HCT116 (cell line): ENCODE results near the gene STYK1. TPM values are rescaled to one million over a fixed set of nuclear protein-coding genes. Genes with fewer than 3 reads are reported as not detected.

ENCODE experiments used
- ATAC-seq: fragments of 200-7000 bp; cut with Tn5 transposase; 2 replicates; pipeline ENCODE4 v1.9.1; 2020; ENCODE audit warnings: mild to moderate bottlenecking, moderate library complexity
- BruUV-seq: library from RNA; stranded (reverse); fragments of 400-500 nt; replicated peaks from 2 replicates; lab custom pipeline; 2021; lab: Mats Ljungman, UMichigan
- CTCF ChIA-PET: fragments of 300-600 bp; sonication (Branson Sonifier 250); formaldehyde crosslinking; loops from one replicate; lab custom pipeline; 2021; ENCODE audit warnings: antibody characterized with exemption; lab: Charles Lee
- POLR2A ChIA-PET: fragments of 300-600, 350-600 bp; sonication (Branson Sonifier 250); formaldehyde crosslinking; loops from one replicate; lab custom pipeline; 2021; ENCODE audit warnings: antibody characterized with exemption; lab: Charles Lee
- RAD21 ChIA-PET, 2 experiments: fragments of 300-600 bp; sonication (Branson Sonifier 250); formaldehyde crosslinking; loops; one replicate each; lab custom pipeline; 2023; ENCODE audit warnings: low total read pairs in 2 of 2; ENCODE audit not compliant: uncharacterized antibody in 2 of 2, unreplicated experiment in 2 of 2, low non-redundant PET in 1 of 2; lab: Charles Lee
- DNase-seq: peaks from one replicate; pipeline ENCODE4 v3.0.0-alpha.2; 2010; ENCODE audit warnings: low read depth, low spot score
- H2AFZ ChIP-seq: fragments of 200-600 bp; shearing (Covaris generic), sonication (generic); 2 replicates; pipeline ENCODE4 v1.6.1; 2017; ENCODE audit warnings: low read depth, mixed run types, mixed read lengths, antibody characterized with exemption, low read length; ENCODE audit not compliant: poor library complexity, severe bottlenecking
- H3K27ac ChIP-seq: 2 replicates; pipeline ENCODE4 v1.5.1; 2012; ENCODE audit warnings: low read depth, low read length
- H3K27me3 ChIP-seq: fragments of 200-600 bp; sonication (generic); 2 replicates; pipeline ENCODE4 v1.6.1; 2016; ENCODE audit warnings: mixed run types, low read length, mixed read lengths; ENCODE audit not compliant: insufficient read depth
- H3K36me3 ChIP-seq, 2 experiments: fragments of 200-500 bp in 1 of 2; fragments of 200-600 bp in 1 of 2; sonication (Bioruptor generic) in 1 of 2; sonication (generic) in 1 of 2; 2 replicates each; pipeline versions ENCODE4 v1.5.1 to v1.6.1; 2014 to 2016; ENCODE audit warnings: low read length in 2 of 2, inconsistent platforms in 1 of 2, mixed read lengths in 1 of 2, mixed run types in 1 of 2; ENCODE audit not compliant: insufficient read depth in 2 of 2, control insufficient read depth in 1 of 2
- H3K4me1 ChIP-seq, 2 experiments: fragments of 200-600 bp in 1 of 2; sonication (generic) in 1 of 2; 2 replicates each; pipeline versions ENCODE4 v1.5.1 to v1.6.1; 2012 to 2017; ENCODE audit warnings: low read length in 2 of 2, inconsistent platforms in 1 of 2, mild to moderate bottlenecking in 1 of 2, mixed read lengths in 1 of 2, mixed run types in 1 of 2, moderate library complexity in 1 of 2; ENCODE audit not compliant: insufficient read depth in 2 of 2, control insufficient read depth in 1 of 2
- H3K4me2 ChIP-seq: fragments of 200-600 bp; sonication (generic); 2 replicates; pipeline ENCODE4 v1.6.1; 2017; ENCODE audit warnings: mixed run types, low read length, mixed read lengths
- H3K4me3 ChIP-seq, 2 experiments: fragments of 200-600 bp in 1 of 2; sonication (generic) in 1 of 2; replicated peaks in 1 of 2; 2 replicates each; pipeline ENCODE4 v1.5.1; 2011 to 2016; ENCODE audit warnings: low read length in 2 of 2, control low read depth in 1 of 2, low read depth in 1 of 2, mild to moderate bottlenecking in 1 of 2, mixed read lengths in 1 of 2, mixed run types in 1 of 2
- H3K79me2 ChIP-seq: fragments of 200-600 bp; sonication (generic); 2 replicates; pipeline ENCODE4 v1.6.1; 2017; ENCODE audit warnings: mild to moderate bottlenecking, mixed run types, low read length, moderate library complexity, mixed read lengths; ENCODE audit not compliant: insufficient read depth
- H3K9ac ChIP-seq: fragments of 200-600 bp; sonication (generic); 2 replicates; pipeline ENCODE4 v1.6.1; 2016; ENCODE audit warnings: low read length, mixed read lengths
- H3K9me2 ChIP-seq: fragments of 200-600 bp; sonication (generic), shearing (Covaris generic); 2 replicates; pipeline ENCODE4 v1.6.1; 2017; ENCODE audit warnings: mixed run types, mild to moderate bottlenecking, moderate library complexity; ENCODE audit not compliant: insufficient read depth
- H3K9me3 ChIP-seq, 2 experiments: fragments of 200-500 bp in 1 of 2; fragments of 200-600 bp in 1 of 2; sonication (Bioruptor generic) in 1 of 2; sonication (generic) in 1 of 2; 2 replicates each; pipeline ENCODE4 v1.6.1; 2014 to 2017; ENCODE audit warnings: low read length in 2 of 2, mixed read lengths in 2 of 2, inconsistent platforms in 1 of 2, low read depth in 1 of 2, mild to moderate bottlenecking in 1 of 2, mixed run types in 1 of 2, moderate library complexity in 1 of 2; ENCODE audit not compliant: control insufficient read depth in 1 of 2, insufficient read depth in 1 of 2
- H4K20me1 ChIP-seq: fragments of 200-600 bp; sonication (generic), shearing (Covaris generic); 2 replicates; pipeline ENCODE4 v1.6.1; 2017; ENCODE audit warnings: mixed run types, mild to moderate bottlenecking, moderate library complexity; ENCODE audit not compliant: insufficient read depth
- CBX3 ChIP-seq: IDR thresholded peaks from 2 replicates; pipeline ENCODE4 v1.6.1; 2012; ENCODE audit warnings: low read depth
- ELF1 ChIP-seq: IDR thresholded peaks from 2 replicates; pipeline ENCODE4 v1.6.1; 2012; ENCODE audit warnings: low read depth, borderline replicate concordance
- EZH2 ChIP-seq: fragments of 200-600 bp; sonication (generic); IDR thresholded peaks from 2 replicates; pipeline ENCODE4 v1.6.1; 2017; ENCODE audit warnings: antibody characterized with exemption, mixed run types
- EZH2phosphoT487 ChIP-seq: fragments of 200-600 bp; IDR thresholded peaks from 2 replicates; pipeline ENCODE4 v1.6.1; 2018; ENCODE audit warnings: antibody characterized with exemption, borderline replicate concordance
- JUND ChIP-seq: IDR thresholded peaks from 2 replicates; pipeline ENCODE4 v1.6.1; 2012
- MAX ChIP-seq: IDR thresholded peaks from 2 replicates; pipeline ENCODE4 v1.6.1; 2012
- POLR2AphosphoS5 ChIP-seq: IDR thresholded peaks from 2 replicates; pipeline ENCODE4 v1.6.1; 2011; ENCODE audit warnings: mild to moderate bottlenecking, low read depth, low read length, moderate library complexity
- RAD21 ChIP-seq: IDR thresholded peaks from 2 replicates; pipeline ENCODE4 v1.6.1; 2012; ENCODE audit warnings: low read depth, mild to moderate bottlenecking
- REST ChIP-seq: IDR thresholded peaks from 2 replicates; pipeline ENCODE4 v1.6.1; 2012; ENCODE audit warnings: low read depth
- SP1 ChIP-seq: IDR thresholded peaks from 2 replicates; pipeline ENCODE4 v1.6.1; 2012; ENCODE audit warnings: low read depth
- SRF ChIP-seq: IDR thresholded peaks from 2 replicates; pipeline ENCODE4 v1.6.1; 2012; ENCODE audit warnings: low read depth
- TCF7L2 ChIP-seq: IDR thresholded peaks from 2 replicates; pipeline ENCODE4 v1.7.0; 2011; ENCODE audit warnings: borderline replicate concordance, inconsistent platforms; ENCODE audit not compliant: insufficient read depth, insufficient read length; ENCODE audit errors: extremely low read depth
- ZBTB33 ChIP-seq: IDR thresholded peaks from 2 replicates; pipeline ENCODE4 v1.6.1; 2011; ENCODE audit warnings: mild to moderate bottlenecking, low read length, moderate library complexity; ENCODE audit not compliant: insufficient replicate concordance; ENCODE audit errors: extremely low read depth
- ZFX ChIP-seq: fragments of 450-650 bp; IDR thresholded peaks from 2 replicates; pipeline ENCODE4 v1.6.1; 2017
- intact Hi-C: fragments of 100-400 bp; cut with micrococcal nuclease; formaldehyde crosslinking; loops from 2 replicates; pipeline ENCODE4 v1.10.0; 2022
- total RNA-seq: library from RNA; stranded (reverse); gene quantifications from one replicate; pipeline ENCODE4 v1.2.1, GENCODE V29; 2021; ENCODE audit not compliant: unreplicated experiment
- TF ChIP-seq, protein P1 (sequence below): IDR thresholded peaks from 2 replicates; pipeline ENCODE4 v1.6.1; 2012

The STYK1 gene
- total RNA-seq, 1 experiment from 2014 or later, result 4.4 TPM

- BruUV-seq, result no TSS peak
- TF ChIP-seq EZH2, result no peak
- H2AFZ ChIP-seq, result no peak overlapping the region
- ATAC-seq, result no peak
- H3K4me1 ChIP-seq, result no peaks in the 10 kb centered on the region
- no peak for DNase-seq
- no peaks in the 10 kb centered on the region for H3K9me2 ChIP-seq
- intact Hi-C loops, result no loop called here
- no peak overlapping the region for H3K27ac ChIP-seq
- RAD21 ChIA-PET, result no interaction called here
- no peak overlapping the region for H3K4me3 ChIP-seq
- H3K36me3 ChIP-seq, result 0 out of 4 replicates have a peak, but pooled peaks cover 0 to 2% of the 10 kb centered on the region in 2 experiments
- POLR2A ChIA-PET, result no interaction called here
- no peaks in the 10 kb centered on the region for H3K9me3 ChIP-seq
- CTCF ChIA-PET, result no interaction called here
- no peak overlapping the region for H3K4me2 ChIP-seq
- H3K79me2 ChIP-seq, result no peaks in the 10 kb centered on the region
- no peaks in the 10 kb centered on the region for H4K20me1 ChIP-seq
- H3K9ac ChIP-seq, result no peak overlapping the region
- no peaks in the 10 kb centered on the region for H3K27me3 ChIP-seq
Observed at GRCh38 chr12:10590966-10591365, 82.9 kb downstream of the STYK1 start.

- no peak overlapping the region for H3K9ac ChIP-seq
- H3K27me3 ChIP-seq, result no peaks in the 10 kb centered on the region
- H3K36me3 ChIP-seq, result 0 out of 4 replicates have a peak, but pooled peaks cover 2 to 9% of the 10 kb centered on the region in 2 experiments
- H3K9me2 ChIP-seq, result no peaks in the 10 kb centered on the region
- CTCF ChIA-PET, result no interaction called here
- no peak overlapping the region for H3K27ac ChIP-seq
- BruUV-seq, result no TSS peak
- no peak for DNase-seq
- no peak overlapping the region for H2AFZ ChIP-seq
- H3K4me3 ChIP-seq, result no peak overlapping the region
- H3K4me1 ChIP-seq, result no peaks in the 10 kb centered on the region
- no peaks in the 10 kb centered on the region for H3K9me3 ChIP-seq
- POLR2A ChIA-PET, result no interaction called here
- RAD21 ChIA-PET, result no interaction called here
- no peaks in the 10 kb centered on the region for H4K20me1 ChIP-seq
- H3K4me2 ChIP-seq, result no peak overlapping the region
- no peak for ATAC-seq
- no peaks in the 10 kb centered on the region for H3K79me2 ChIP-seq
- intact Hi-C loops, result no loop called here
- TF ChIP-seq MAX (no peak), SRF (no peak), EZH2 (no peak), ELF1 (no peak), POLR2AphosphoS5 (no peak), RAD21 (no peak), JUND (no peak), SP1 (no peak), CBX3 (no peak), REST (no peak), ZFX (no peak), TCF7L2 (no peak), EZH2phosphoT487 (no peak), ZBTB33 (no peak)
- TF ChIP-seq, protein P1, sequence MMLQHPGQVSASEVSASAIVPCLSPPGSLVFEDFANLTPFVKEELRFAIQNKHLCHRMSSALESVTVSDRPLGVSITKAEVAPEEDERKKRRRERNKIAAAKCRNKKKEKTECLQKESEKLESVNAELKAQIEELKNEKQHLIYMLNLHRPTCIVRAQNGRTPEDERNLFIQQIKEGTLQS, result no peak
Observed at GRCh38 chr12:10584415-10584814, 89.4 kb downstream of the STYK1 start.
